Mammary microvascular endothelial cell (primary cell): ENCODE data around the gene ACTN4. TPM values are rescaled to one million over a fixed set of nuclear protein-coding genes. Genes with fewer than 3 reads are reported as not detected.

Experiments used
- total RNA-seq: library from RNA; depleted of rRNA; stranded (reverse); fragments of >200 nt; gene quantifications from 2 replicates; pipeline ENCODE4 v1.2.3, GENCODE V29; 2015

Gene ACTN4
- 640 and 700 TPM in 2 replicates for total RNA-seq

GRCh38 chr19:38647368-38647965 is at the start of gene ACTN4:
Gene ACTN4 (plus strand): TSS chr19:38647649. CDS start chr19:38647746, 97 bp downstream.

DNA sequence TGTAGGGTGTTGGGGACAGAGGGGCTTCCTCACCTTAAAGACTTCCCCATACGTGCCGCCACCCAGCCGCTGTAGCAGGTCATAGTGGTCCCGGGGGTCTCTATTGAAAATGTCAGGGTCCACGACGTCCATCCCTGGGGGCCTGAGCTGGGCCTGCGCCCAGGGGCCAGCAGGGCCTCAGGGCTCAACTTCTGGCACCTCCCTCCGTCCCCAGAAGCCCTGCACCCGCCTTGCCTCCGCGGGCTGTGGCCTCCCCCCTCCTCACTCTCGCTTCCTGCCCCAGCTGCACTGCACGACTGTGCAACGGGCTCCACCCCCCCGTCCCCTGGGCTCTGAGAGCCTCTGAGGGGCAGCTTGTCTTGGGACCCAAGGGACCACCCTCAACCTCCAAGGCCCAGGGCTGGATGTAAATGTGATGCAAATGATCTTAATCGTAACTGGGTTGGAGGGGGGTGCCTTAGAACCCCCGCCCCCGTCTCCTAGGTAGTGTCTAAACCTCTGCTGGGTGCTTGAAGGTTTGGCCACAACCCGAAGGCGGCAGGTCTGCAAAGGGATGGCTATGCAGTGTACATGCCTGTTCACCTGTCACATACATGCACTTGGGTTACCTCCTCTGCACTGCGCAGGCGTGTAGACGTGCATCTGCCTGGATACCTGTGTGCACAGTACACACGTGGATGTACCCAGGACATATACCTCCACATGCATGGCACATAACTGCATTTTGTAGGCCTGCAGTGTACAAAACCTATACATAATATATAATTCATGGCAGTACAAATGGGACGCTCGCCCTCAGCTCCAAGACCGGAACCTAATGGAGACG is 29.5 kb upstream of the ACTN4 start, which contains the start of gene MAP4K1:
TSS of gene MAP4K1 (minus strand) at position 190 of the 826 bp plus-strand sequence. CDS start at position 132, 58 bp downstream.

DNA sequence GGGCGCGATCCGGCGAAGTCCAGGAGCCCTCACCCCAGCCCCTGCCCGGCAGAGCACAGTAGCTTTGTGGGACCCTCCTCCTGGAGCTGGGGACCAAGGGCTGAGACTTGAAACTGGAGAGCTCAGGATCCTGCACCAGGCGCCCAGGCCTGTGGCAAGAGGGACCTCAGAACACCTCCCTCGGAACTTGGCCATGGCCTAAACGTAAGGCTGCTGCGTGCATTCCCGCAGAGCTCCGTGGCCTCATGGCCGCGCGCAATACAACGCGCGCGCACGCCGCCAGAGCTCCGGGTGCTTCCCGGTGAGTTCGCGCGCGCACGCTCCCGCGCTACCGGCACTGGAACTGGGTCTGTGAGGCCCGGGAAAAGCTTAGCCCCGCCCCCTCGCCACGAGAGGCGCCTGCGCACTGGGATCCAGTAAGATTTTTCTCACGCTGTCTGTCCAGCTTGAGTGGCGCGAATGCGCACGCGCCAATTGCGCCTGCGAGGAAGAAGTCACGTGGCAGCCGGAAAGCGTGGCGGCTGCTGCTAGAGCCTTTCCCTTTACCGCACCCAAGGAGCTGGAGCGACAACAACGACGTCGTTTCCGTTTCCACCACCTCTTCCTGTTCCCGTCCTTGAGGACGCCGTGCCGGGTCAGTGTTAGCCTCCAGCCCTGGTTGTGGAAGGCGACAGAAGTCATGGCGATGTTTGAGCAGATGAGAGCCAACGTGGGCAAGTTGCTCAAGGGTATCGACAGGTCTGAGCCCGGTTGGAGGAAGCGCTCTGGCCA is 28.7 kb upstream of the ACTN4 start, which contains the start of gene EIF3K:
TSS of gene EIF3K (plus strand) at position 599 of the 771 bp plus-strand sequence. CDS start at position 680, 81 bp downstream.

DNA sequence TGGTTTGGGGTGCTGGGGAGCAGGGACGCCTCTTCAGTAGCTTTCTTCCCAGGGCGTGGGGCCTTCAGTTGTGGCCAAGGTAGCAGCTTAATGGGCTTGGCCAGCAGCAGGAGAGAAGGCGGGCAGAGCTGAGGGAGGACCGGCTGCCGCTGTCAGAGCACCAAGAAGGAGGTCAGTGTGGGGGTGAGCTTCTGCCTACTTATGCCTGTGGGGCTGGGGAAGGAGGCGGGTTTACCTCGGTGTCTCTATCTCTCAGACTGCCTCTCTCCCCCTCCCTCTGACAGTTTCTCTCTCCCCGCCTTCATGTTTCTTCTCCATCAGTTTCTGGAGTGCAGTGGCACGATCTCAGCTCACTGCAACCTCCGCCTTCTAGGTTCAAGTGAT is 96.8 kb downstream of the ACTN4 start, which contains the start of gene CAPN12:
TSS of gene CAPN12 (minus strand) at position 177 of the 384 bp plus-strand sequence. CDS start 309 bp downstream, outside the sequence.

DNA sequence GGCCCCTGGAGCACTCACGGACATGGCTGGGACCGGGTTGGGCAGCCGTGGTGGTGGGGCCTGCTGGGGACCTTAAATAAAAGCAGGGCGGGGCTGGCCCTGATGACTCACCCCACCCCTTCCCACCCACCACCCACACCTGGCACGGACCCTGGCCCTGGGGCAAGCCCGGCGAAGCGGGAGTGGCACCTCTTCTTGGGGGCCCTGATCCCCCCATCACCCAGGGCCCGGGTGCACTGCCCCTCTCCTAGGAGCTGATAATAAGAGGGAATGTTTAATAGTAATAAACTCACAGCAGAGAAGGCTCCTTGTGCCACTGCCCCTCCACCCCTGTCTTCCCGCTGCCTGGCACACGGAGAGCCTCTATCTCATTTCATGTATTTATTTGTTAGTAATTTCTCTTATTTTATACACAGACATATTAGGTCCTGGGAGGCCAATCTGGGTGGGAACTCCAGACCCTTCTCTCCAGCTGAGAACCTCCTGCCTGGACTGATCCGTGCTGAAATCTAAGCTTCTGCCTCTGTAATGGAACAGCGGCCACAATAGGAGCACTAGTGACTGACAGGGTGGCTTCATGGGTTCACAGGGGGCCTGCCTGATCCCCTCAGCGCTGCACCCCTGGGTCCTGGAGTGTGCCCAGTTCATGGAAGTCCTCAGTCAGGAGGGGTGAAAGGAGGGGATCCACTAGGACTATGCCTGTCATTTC is 126.2 kb downstream of the ACTN4 start, which contains the start of gene LGALS7:
TSS of gene LGALS7 (minus strand) at position 49 of the 709 bp plus-strand sequence. CDS start at position 24, 25 bp downstream.

Other genes with a start within 250 kb of the ACTN4 start
- 10.9 and 18.6 TPM in 2 replicates for gene FAM98C, start 244.6 kb upstream of the ACTN4 start, total RNA-seq
- gene RASGRP4, start 221.4 kb upstream of the ACTN4 start, total RNA-seq = not detected in 2 replicates
- not detected in 2 replicates for gene RYR1, start 214.0 kb upstream of the ACTN4 start, total RNA-seq
- gene MAP4K1, start 29.7 kb upstream of the ACTN4 start, total RNA-seq = not detected in 2 replicates
- 464 and 585 TPM in 2 replicates for gene EIF3K, start 28.5 kb upstream of the ACTN4 start, total RNA-seq
- not detected in 2 replicates for gene CAPN12, start 96.8 kb downstream of the ACTN4 start, total RNA-seq
- not detected in 2 replicates for gene LGALS7, start 125.9 kb downstream of the ACTN4 start, total RNA-seq
- not detected in 2 replicates for gene LGALS7B, start 141.6 kb downstream of the ACTN4 start, total RNA-seq
- gene LGALS4, start 165.3 kb downstream of the ACTN4 start, total RNA-seq = not detected in 2 replicates
- 39.7 and 53.8 TPM in 2 replicates for gene ECH1, start 184.1 kb downstream of the ACTN4 start, total RNA-seq
- 212 and 264 TPM in 2 replicates for gene HNRNPL, start 202.3 kb downstream of the ACTN4 start, total RNA-seq
- 7.8 and 8.3 TPM in 2 replicates for gene RINL, start 230.6 kb downstream of the ACTN4 start, total RNA-seq